GM19468 (cell line): ENCODE measurements around the gene CCDC102B.
"Not testable (repeated sequence)": the region's sequence is repeated elsewhere in the genome, so short reads cannot be mapped to it uniquely, and the experiment has no call there.

Source experiments
- ATAC-seq: cut with Tn5 transposase; IDR thresholded peaks from one replicate; pipeline ENCODE4 v1.9.1; 2021; ENCODE audit warnings: mild to moderate bottlenecking, moderate library complexity, moderate number of reproducible peaks; ENCODE audit not compliant: unreplicated experiment; ENCODE audit errors: extremely low read depth

The CCDC102B gene

DNA sequence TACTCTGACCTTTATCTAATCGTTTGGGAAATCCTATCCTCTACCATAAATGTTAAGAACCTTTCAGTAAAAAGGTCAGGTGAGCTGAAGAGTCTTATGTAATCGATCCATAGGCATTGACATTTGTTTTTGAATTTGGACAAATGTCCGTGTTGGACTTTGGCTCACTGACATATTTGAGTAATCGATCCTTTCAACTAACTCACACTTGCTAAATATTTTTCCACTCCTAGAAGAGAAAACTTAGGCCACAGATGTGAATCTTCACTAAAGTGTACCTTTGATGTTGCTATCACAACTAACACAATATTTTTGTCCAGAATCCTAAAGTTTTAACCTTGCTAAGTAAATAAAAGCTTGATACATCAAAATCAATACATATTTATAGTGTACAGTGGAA is 89.5 kb downstream of the CCDC102B start:
- no peak for ATAC-seq

DNA sequence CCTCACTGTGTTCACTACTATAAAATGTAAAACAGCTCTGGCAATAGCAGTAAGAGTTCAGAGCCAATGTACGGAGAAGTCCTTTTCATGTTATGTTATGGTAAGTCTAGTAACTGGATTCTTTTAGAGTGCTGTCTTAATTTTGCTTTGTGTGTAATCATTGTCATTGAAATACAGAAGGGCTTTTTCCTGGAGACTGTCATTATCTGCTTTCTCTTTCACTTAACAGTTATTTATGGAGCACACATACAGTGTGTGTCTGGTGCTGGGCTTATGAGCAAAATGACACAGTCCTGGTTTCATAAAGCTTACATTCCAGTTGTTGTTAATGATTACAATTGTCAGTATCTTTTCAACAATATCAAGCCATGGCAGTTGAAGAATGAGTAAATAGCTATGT is 95.5 kb downstream of the CCDC102B start:
- no peak for ATAC-seq

DNA sequence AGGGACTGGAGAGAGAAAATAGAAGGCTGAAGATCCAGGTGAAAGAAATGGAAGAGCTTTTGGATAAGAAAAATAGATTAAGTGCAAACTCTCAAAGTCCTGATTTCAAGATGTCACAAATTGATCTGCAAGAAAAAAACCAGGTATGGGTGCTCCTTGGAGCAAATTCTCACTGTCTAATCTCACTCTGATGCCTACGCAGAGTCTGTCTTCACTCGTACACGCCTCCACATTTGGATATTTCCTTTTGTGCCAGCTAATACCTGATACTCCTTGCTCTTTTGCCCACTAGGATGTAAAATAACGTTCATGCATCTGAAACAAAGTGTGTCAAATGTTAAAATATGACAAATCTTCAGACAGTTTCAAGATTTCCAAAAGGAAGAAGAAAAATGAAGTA is 99.4 kb downstream of the CCDC102B start:
- no peak for ATAC-seq

DNA sequence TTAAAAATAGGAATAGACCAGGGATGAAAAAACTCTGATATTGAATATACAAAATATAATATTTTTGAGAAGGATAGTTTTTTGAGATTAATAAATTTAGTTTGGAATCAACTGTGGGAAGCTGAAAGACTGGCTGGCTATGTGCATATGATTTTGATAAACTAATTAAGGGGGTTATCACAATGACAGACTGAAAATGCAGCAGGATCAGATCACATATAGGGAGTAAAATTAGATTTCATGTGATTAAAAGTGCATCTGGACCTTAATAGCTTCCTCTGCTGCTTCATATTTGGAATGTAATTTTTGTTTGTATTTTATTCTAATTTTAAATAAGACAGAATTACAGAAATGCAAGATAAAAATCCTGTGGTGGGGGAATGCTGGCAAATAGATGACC is 111.7 kb downstream of the CCDC102B start:
- no peak for ATAC-seq

DNA sequence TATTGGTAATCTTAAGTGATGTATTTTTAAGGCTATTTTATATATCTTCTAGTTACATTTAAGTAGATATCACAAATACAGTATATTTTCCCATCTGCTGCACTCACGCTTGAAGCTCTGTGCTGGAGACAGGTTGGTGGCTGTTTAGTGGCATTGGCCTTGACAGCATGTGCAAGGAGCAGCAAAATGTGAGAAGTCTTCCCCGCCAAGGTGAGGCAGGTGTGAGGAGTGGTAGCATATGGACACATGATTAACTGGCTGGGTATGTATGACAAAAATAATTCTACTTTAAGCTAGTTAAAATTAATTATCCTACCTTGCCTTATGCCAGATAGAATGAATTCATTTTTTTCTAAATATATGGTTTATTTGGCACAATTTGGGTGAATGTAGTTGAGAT is 117.2 kb downstream of the CCDC102B start:
- no peak for ATAC-seq

DNA sequence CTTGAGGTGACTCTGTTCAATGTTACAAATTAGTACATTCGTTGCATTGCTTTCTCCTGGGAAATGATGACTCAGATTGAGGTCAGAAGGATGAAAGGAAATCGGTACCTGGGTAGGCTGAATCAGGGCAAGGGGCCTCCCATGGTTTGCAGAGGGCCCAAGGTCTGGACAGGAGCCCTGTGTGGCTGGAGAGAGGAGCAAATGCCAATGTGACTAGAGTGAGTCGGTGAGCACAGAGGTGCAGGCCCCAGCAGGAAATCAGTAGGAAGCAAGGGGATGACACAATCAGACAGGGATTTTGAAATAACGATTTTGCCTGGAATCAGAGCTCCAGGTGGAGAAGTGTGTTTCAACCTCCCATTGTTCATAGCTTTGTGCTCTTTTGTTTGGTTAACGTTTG is 118.9 kb downstream of the CCDC102B start:
- no peak for ATAC-seq

DNA sequence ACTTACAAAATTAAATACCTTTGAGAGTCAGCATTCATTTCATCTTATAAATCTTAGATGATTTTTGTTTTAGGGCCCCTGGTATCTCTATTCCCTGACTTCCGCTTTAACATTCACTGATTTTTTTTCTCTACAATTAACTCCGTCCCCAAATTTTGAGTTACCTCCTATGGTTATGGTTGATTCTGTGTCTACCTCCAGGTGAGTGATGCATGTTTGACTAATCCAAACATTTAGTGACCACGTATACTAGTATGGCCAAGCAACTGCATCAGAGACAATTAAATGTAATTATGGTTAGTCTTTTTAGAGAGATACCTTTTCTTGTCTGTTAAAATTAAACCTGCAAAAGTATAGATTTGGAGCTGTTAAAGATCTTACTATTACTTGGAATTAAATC is 120.3 kb downstream of the CCDC102B start:
- ATAC-seq = no peak

DNA sequence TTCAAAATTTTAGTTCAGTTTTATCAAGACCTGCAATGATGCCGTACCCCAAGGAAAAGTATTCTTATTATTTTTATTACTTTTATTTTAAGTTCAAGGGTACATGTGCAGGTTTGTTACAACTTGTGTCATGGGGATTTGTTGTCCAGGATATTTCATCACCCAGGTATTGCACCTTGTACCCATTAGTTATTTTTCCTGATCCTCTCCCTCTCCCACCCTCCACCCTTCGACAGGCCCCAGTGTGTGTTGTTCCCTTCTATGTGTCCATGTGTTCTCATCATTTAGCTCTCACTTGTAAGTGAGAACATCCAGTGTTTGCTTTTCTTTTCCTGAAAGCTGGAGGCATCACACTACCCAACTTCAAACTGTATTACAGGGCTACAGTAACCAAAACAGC is 122.0 kb downstream of the CCDC102B start:
- no peak for ATAC-seq

DNA sequence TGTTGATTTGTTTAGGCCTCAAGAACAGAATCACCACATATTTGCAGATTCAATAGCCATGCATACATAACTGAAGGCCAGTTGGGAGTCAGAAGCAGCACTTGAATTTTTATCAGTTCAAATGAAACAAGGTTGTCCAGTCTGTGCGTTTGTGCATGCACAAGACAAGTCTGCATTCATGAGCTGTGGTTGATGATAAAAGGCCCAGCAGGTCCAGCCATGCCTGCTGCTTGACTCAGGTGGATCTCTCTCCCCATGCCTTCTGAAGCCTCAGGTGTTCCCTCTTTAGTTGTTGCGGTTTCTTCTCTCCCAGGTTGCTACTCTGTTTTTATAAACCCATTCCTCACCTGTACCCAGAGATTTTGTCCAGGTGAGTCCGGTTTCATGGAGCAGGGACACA is 124.5 kb downstream of the CCDC102B start:
- ATAC-seq = no peak

DNA sequence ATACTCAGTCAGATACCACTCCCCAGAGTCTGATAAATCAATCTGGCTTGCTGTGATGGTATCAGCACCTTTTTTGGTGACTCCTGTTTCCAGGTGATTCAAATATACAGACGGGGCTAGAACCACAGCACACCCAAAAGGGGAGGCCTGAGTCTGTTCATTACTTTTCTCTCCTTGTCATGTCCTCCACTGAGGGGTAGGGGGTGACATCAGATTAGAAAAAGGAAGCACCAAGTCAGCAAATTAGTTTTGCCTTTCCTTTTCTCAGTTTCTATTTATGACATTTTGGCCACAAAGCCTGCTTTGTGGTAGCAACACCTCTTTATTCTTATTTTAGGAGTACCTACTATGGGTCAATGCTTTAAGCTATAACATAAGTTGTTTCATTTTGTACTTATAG is 127.4 kb downstream of the CCDC102B start:
- ATAC-seq = peak; percentile 75

DNA sequence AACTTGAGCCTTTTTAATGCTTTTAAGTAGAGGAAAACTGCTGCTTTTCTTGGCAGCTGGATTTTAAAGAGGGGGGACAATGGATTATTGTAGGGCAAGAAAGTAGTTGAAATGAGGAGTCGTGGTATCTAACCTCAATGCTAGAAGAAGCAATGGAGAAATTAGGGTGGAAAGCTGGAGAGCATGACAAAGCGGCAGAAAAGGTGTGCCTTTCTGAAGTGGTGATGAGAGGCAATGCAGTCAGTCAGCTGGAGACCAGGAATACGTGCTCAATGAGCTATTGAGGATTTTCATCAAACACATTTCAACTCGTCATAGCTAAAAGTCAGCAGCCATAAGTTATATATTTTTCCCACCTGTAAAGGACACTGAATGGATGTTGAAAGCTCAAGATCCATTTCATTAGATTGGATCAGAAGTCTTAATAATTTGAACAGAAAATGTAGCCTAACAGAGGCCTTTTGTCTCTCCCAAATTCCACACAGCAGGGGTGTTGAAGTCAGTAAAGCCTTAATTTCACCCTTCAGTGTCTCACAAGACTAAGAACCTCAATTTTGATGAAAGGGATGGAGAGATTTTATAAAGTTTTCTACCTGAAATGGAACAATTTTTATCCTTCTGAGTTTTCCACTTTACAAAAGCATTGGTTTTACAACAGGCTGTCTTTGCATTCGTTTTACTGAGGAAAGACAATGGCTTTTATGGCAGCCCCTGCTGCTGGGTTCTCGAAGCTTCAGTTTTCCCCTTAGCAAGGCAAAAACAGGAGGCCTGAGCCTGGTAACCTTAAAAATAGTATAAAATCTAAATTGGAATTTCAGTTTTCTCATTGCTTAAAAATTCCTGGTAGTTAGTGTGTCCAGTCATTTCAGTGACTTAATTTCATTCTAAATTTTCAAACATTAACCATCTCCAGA is 131.1 kb downstream of the CCDC102B start:
- ATAC-seq = no peak

DNA sequence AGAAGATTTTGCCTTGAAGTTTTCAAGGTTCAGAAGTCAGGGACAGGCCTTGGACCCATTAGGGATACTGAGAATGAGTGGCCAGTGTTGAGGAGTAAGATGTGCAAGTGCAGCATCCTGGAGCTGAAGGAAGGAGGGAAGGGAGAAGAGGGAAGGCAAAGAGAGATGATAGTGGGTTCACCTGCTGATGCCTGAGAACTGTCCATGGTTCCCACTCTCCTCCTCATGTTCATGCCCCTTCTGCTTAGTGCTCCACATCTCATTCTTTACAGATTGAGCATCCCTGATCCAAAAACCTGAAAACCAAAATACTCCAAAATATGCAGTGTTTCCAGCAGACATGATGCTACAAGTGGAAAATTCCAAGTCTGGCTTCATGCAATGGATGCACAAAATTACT is 137.8 kb downstream of the CCDC102B start:
- ATAC-seq = no peak

DNA sequence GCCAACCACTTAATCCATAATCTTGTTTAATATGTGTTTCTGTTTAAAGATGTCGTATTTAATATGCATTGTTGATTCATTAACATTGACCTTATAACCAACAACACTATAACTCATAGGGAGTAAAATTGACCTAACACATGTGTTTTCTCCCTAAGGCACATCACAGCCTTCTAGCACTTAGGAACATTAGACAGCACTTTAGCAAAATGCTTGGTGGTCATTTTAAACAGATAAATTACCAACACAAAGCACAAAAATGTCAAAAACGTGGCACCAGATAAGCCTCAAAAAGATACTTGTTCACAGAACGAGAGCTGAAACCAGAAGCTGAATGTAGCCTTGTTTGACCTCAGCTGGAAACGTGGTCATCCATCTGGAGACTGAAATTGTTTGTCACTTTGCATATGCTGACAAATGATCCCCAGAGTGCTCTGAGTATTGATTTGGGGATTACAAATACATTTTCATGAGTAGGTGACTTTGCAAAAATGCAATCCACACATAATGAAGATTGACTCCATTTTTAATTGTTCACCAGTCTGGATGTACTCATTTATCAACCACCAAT is 139.2 kb downstream of the CCDC102B start:
- peak; percentile 49 for ATAC-seq

DNA sequence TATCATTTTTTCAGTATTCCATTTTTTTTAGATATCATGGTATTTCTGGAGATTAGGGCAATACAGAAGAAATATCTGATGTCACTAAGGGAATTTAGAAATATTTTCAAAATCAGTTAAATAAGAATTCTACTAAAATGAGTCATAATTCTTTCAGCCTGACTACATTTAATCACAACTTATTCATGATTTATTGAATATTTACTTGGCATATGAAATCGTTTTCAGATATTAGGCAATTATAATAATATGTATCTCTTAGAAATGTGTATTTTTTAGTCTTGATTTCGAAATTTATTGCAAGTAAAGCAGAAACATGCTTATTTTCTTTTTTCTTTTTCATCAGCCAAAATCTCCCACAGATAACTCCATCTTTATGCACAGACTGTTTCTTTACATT is 142.2 kb downstream of the CCDC102B start:
- no peak for ATAC-seq

DNA sequence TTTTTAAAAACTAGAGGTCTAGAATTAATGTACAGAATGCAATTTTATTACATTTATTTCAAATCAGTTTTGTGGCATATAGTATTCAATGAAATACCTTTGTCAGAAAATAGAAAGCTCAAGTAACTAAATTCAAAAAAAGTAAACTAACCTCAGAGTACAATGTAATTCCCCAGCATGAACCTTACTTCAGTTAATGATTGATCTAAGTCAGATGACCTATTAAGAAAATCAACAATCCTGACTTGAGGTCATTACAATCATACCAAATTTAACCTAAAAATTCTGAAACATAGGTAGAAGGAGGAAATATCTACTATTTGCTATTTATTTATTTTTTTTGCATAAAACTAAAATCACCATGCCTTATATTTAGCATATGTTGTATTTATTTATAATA is 142.9 kb downstream of the CCDC102B start:
- no peak for ATAC-seq

DNA sequence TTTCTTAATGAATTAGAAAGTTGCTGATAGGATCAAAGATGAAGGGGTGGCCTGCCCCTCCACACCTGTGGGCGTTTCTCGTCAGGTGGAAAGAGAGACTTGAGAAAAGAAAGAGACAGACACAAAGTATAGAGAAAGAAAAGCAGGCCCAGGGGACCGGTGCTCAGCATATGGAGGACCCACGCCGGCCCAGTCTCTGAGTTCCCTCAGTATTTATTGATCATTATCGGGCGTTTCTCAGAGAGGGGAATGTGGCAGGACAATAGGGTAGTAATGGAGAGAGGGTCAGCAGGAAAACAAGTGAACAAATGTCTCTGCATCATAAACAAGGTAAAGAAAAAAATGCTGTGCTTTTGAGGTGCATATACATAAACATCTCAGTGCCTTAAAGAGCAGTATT is 144.3 kb downstream of the CCDC102B start:
- no peak for ATAC-seq

DNA sequence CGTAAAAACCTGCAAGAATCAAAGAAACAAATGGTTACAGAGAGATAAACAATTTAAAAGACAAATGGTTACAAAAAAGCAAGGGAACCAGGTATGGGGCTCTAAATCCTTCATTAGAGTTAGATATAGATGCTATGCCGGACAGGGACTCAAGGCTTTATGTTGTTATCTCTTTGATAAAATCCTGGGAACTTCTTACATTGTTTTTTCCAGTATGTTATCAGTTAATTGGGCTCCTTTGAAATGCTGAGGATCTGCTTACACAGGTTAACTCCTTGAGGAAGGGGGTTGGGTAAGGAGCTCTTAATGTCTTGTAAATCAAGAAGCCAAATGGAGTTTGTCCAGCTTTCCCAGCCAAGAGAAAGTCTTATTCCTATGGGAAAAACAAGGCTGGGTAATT is 146.0 kb downstream of the CCDC102B start:
- ATAC-seq = not testable (repeated sequence)

DNA sequence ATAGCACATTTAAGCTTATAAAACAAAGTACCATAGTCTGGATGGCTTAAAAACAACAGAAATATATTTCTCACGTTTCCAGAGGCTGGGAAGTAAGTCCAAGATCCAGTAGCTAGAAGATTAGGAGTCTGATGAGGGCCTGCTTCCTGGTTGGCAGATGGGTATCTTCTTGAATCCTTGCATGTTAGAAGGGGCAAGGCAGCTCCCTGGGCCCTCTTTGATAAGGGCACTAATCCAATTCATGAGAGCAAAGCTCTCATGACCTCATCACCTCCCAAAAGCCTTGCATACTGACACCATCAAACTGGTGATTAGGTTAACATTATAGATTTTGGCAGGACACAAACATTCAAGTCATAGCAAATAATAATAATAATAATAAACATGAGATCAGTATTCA is 146.4 kb downstream of the CCDC102B start:
- ATAC-seq = no peak

DNA sequence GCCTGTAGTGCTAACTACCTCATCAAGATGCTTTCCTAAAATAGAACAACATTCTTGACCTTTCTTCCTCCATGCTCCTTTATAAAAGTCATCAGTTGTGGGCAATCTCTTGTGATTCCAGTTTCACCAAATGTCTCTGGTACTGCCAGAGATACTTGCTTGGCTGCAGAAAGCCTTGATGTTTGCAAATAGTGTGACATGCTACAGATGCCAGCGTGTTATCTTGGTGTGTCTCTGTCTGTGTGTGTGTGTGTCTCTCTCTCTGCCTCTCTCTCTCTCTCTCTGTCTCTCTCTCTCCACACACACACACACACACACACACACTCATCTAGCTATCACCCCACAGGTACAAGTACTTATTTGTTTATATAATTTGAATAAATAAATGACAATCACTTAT is 146.9 kb downstream of the CCDC102B start:
- ATAC-seq = no peak

DNA sequence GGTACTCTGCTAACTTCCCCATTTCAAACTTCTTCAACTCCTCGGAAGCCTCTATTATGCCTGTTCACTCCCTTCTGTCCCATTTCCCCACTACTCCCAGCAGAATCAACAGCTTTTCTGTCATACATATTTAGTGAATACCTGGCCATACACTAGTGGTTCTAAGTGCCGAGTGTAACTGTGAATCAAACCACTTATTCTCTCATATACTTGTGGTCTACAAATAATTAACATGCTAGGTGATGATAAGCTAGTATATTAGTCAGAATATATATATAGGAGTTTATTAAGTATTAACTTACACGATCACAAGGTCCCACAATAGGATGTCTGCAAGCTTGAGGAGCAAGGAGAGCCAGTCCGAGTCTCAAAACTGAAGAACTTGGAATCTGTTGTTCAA is 150.7 kb downstream of the CCDC102B start:
- no peak for ATAC-seq

DNA sequence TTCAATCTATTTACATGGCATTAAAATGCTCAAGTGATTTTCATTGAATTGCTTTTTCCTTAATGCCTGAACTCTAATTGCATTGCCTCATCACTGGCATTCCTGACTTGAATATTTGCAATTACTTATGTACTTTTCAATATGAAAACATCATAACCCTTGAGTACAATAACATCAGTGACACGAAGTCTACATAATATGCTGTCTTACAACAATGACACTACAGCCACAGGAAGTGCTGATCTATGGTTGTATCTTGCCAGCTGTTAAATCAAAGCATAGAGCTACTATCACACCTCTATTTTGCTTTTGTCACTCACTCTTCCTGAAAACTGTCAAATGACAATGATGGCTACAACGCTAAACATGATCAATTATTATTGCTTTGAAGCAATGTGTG is 156.9 kb downstream of the CCDC102B start:
- ATAC-seq = no peak

DNA sequence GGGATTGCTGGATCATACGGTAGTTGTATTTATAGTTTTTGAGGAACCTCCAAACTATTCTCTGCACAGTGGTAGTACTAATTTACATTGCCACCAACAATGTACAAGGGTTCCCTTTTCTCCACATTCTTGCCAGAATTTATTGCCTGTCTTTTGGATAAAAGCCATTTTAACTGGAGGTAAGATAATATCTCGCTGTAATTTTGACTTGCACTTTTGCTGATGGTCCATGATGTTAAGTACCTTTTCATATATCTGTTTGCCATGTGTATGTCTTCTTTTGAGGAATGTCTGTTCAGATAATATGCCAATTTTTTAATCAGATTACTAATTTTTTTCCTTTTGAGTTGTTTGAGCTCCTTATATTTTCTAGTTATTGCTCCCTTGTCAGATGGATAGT is 158.8 kb downstream of the CCDC102B start:
- ATAC-seq = no peak
